ENCODE results near the gene BBX.

BBX gene

DNA sequence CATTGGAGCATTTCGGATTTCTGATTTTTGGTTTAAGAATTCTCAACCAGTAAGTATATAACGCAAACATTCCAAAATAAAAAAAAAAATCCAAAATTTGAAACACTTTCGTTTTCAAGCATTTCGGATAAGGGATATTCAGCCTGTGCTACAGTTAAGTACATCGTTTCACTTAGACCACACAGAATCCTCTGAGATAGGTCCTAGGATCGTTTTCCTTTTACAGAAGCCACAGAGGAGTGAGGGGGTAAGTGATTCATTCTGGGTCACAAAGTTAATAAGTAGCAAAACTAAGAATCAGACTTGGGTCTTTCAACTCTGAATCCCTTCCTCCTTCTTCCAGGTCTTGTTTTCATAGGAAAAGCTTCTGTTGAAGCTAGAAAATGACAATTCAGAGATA is 249.3 kb downstream of the BBX start:
- WGBS, 2 donors (ENCODE audit: extremely low coverage in 2 of 2, insufficient read length in 2 of 2, insufficient replicate concordance in 1 of 2), result no CpG with 5 or more reads among the region's 6 CpGs
- Histone ChIP-seq H2AK5ac (ENCODE audit: low read depth, low read length) (no peak overlapping the region), H3K4me1 (ENCODE audit: control insufficient read depth in 2 of 2, insufficient read depth in 1 of 2, low read depth in 1 of 2, low read length in 2 of 2) (no peaks in the 10 kb centered on the region), H3K18ac (ENCODE audit: low read length) (no peak overlapping the region), H3K79me1 (ENCODE audit: low read depth, low read length) (no peaks in the 10 kb centered on the region), H3K23ac (ENCODE audit: low read depth, low read length, poor library complexity) (no peak overlapping the region), H2BK5ac (ENCODE audit: low read length) (no peak overlapping the region), H3K27me3 (ENCODE audit: control insufficient read depth in 3 of 3, insufficient read depth in 3 of 3, low read depth in 1 of 3, low read length in 3 of 3) (no peaks in the 10 kb centered on the region), H3K4me3 (ENCODE audit: low read length in 2 of 2) (no peak overlapping the region), H3K4ac (ENCODE audit: low read length) (no peak overlapping the region), H3K27ac (replicated peaks; ENCODE audit: low read length) (no peak overlapping the region), H4K91ac (ENCODE audit: low read depth, low read length, poor library complexity) (no peak overlapping the region), H3K36me3 (replicated peaks in 1 of 2; ENCODE audit: control insufficient read depth in 2 of 2, insufficient read depth in 2 of 2, low read length in 2 of 2) (peaks cover 3 to 28% of the 10 kb centered on the region in 2 donors), H4K8ac (ENCODE audit: low read depth, low read length) (no peak overlapping the region), H3K4me2 (ENCODE audit: insufficient read depth, low read length, poor library complexity, severe bottlenecking) (no peak overlapping the region), H2BK120ac (ENCODE audit: low read depth, low read length) (no peak overlapping the region), H3K9ac (ENCODE audit: low read depth, low read length, poor library complexity) (no peak overlapping the region), H3K9me3 (replicated peaks in 1 of 2; ENCODE audit: control insufficient read depth in 2 of 2, insufficient read depth in 1 of 2, low read depth in 1 of 2, low read length in 2 of 2) (no peaks in the 10 kb centered on the region), H2BK12ac (ENCODE audit: low read length) (no peak overlapping the region), H2AFZ (ENCODE audit: low read length) (no peak overlapping the region), H3K14ac (ENCODE audit: low read length) (no peak overlapping the region), H2BK15ac (ENCODE audit: low read length) (no peak overlapping the region)
- no peak for DNase-seq (ENCODE audit: low spot score)

DNA sequence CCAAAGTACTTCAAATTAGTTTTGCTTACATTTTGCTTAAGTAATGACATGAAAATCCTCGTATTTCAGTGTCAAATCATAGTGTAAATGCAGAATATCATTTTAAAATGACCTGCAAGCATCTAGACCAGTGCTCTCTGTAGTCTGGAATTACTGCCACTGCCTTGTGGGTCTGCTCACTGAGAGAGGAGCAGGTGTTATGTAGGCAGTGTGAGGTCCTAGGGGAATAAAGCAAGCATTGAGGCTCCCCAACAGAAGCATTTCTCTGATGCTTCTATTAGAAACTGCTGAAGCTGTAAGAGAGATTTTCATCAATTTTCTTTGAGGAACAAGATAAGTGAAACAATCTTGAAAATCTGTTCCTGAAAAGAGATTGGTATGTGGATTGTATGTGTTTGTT is 253.2 kb downstream of the BBX start:
- H3K4ac ChIP-seq (ENCODE audit: low read length), result no peak overlapping the region
- H2AFZ ChIP-seq (ENCODE audit: low read length), result no peak overlapping the region
- H2BK5ac ChIP-seq (ENCODE audit: low read length), result no peak overlapping the region
- H2AK5ac ChIP-seq (ENCODE audit: low read depth, low read length), result no peak overlapping the region
- no peak overlapping the region for H3K4me2 ChIP-seq (ENCODE audit: insufficient read depth, low read length, poor library complexity, severe bottlenecking)
- H3K79me1 ChIP-seq (ENCODE audit: low read depth, low read length), result no peaks in the 10 kb centered on the region
- no peak overlapping the region for H3K14ac ChIP-seq (ENCODE audit: low read length)
- H4K8ac ChIP-seq (ENCODE audit: low read depth, low read length), result no peak overlapping the region
- no peaks in the 10 kb centered on the region for H3K27me3 ChIP-seq (ENCODE audit: control insufficient read depth in 3 of 3, insufficient read depth in 3 of 3, low read depth in 1 of 3, low read length in 3 of 3)
- H2BK12ac ChIP-seq (ENCODE audit: low read length), result no peak overlapping the region
- no peaks in the 10 kb centered on the region for H3K9me3 ChIP-seq (replicated peaks in 1 of 2; ENCODE audit: control insufficient read depth in 2 of 2, insufficient read depth in 1 of 2, low read depth in 1 of 2, low read length in 2 of 2)
- no peak overlapping the region for H3K27ac ChIP-seq (replicated peaks; ENCODE audit: low read length)
- WGBS, 2 donors (ENCODE audit: extremely low coverage in 2 of 2, insufficient read length in 2 of 2, insufficient replicate concordance in 1 of 2), result no CpG with 5 or more reads among the region's 1 CpG
- DNase-seq (ENCODE audit: low spot score), result no peak
- H3K23ac ChIP-seq (ENCODE audit: low read depth, low read length, poor library complexity), result no peak overlapping the region
- H4K91ac ChIP-seq (ENCODE audit: low read depth, low read length, poor library complexity), result no peak overlapping the region
- H2BK120ac ChIP-seq (ENCODE audit: low read depth, low read length), result no peak overlapping the region
- no peak overlapping the region for H3K18ac ChIP-seq (ENCODE audit: low read length)
- peaks cover 5 to 62% of the 10 kb centered on the region in 2 donors for H3K36me3 ChIP-seq (replicated peaks in 1 of 2; ENCODE audit: control insufficient read depth in 2 of 2, insufficient read depth in 2 of 2, low read length in 2 of 2)
- H3K9ac ChIP-seq (ENCODE audit: low read depth, low read length, poor library complexity), result no peak overlapping the region
- no peak overlapping the region for H3K4me3 ChIP-seq (ENCODE audit: low read length in 2 of 2)
- no peak overlapping the region for H2BK15ac ChIP-seq (ENCODE audit: low read length)
- H3K4me1 ChIP-seq (ENCODE audit: control insufficient read depth in 2 of 2, insufficient read depth in 1 of 2, low read depth in 1 of 2, low read length in 2 of 2), result no peaks in the 10 kb centered on the region

DNA sequence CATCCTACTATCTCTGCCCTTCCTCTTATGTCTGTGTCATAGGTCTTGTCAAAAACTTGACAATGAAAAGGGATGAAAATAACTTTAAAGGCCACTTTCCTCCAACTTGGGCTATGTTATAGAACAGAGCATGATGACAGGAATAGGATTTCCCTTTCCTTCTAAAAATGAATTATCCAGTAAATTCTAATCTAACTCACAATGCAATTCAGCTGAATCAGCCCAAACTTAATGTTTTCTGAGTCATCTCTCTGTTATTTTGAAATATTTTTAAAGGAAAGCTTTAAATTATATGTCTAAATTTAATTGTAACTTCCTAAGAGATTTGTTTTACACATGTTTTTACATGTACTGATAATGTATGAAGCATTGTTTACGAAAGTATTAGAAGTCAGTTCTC is 258.5 kb downstream of the BBX start:
- Histone ChIP-seq H3K18ac (ENCODE audit: low read length) (no peak overlapping the region), H3K14ac (ENCODE audit: low read length) (no peak overlapping the region), H3K4me1 (ENCODE audit: control insufficient read depth in 2 of 2, insufficient read depth in 1 of 2, low read depth in 1 of 2, low read length in 2 of 2) (no peaks in the 10 kb centered on the region), H3K4ac (ENCODE audit: low read length) (no peak overlapping the region), H2BK15ac (ENCODE audit: low read length) (no peak overlapping the region), H2BK120ac (ENCODE audit: low read depth, low read length) (no peak overlapping the region), H3K36me3 (replicated peaks in 1 of 2; ENCODE audit: control insufficient read depth in 2 of 2, insufficient read depth in 2 of 2, low read length in 2 of 2) (peaks cover 5 to 76% of the 10 kb centered on the region in 2 donors), H2BK12ac (ENCODE audit: low read length) (no peak overlapping the region), H3K79me1 (ENCODE audit: low read depth, low read length) (no peaks in the 10 kb centered on the region), H2AFZ (ENCODE audit: low read length) (no peak overlapping the region), H3K27me3 (ENCODE audit: control insufficient read depth in 3 of 3, insufficient read depth in 3 of 3, low read depth in 1 of 3, low read length in 3 of 3) (no peaks in the 10 kb centered on the region), H3K27ac (replicated peaks; ENCODE audit: low read length) (no peak overlapping the region), H4K91ac (ENCODE audit: low read depth, low read length, poor library complexity) (no peak overlapping the region), H2BK5ac (ENCODE audit: low read length) (no peak overlapping the region), H3K9ac (ENCODE audit: low read depth, low read length, poor library complexity) (no peak overlapping the region), H3K9me3 (replicated peaks in 1 of 2; ENCODE audit: control insufficient read depth in 2 of 2, insufficient read depth in 1 of 2, low read depth in 1 of 2, low read length in 2 of 2) (no peaks in the 10 kb centered on the region), H3K4me3 (ENCODE audit: low read length in 2 of 2) (no peak overlapping the region), H4K8ac (ENCODE audit: low read depth, low read length) (no peak overlapping the region), H2AK5ac (ENCODE audit: low read depth, low read length) (no peak overlapping the region), H3K4me2 (ENCODE audit: insufficient read depth, low read length, poor library complexity, severe bottlenecking) (no peak overlapping the region), H3K23ac (ENCODE audit: low read depth, low read length, poor library complexity) (no peak overlapping the region)
- no peak for DNase-seq (ENCODE audit: low spot score)
- WGBS, 2 donors (ENCODE audit: extremely low coverage in 2 of 2, insufficient read length in 2 of 2, insufficient replicate concordance in 1 of 2), result no CpG with 5 or more reads among the region's 1 CpG

DNA sequence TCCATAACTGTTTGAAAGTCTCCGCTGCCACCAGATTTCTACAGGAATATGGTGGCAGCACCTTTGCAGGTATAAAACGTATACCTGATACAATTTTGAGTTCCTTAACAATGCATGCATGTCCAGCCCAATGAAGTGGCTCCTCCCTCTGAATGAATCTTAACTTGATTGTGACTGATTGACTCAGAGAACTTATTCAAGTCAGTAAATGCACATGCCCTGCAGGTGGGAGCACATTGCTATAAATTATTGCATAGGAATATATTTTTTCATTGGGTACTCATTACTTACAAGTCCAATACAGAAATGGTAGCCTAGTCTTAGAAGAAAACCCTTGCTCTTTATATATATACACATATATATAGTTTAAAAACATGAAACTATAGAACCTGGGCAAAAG is 259.3 kb downstream of the BBX start:
- Histone ChIP-seq H3K79me1 (ENCODE audit: low read depth, low read length) (no peaks in the 10 kb centered on the region), H2AK5ac (ENCODE audit: low read depth, low read length) (no peak overlapping the region), H2BK5ac (ENCODE audit: low read length) (no peak overlapping the region), H4K91ac (ENCODE audit: low read depth, low read length, poor library complexity) (no peak overlapping the region), H3K18ac (ENCODE audit: low read length) (no peak overlapping the region), H3K4me3 (ENCODE audit: low read length in 2 of 2) (no peak overlapping the region), H3K14ac (ENCODE audit: low read length) (no peak overlapping the region), H2BK120ac (ENCODE audit: low read depth, low read length) (no peak overlapping the region), H3K4me2 (ENCODE audit: insufficient read depth, low read length, poor library complexity, severe bottlenecking) (no peak overlapping the region), H3K27me3 (ENCODE audit: control insufficient read depth in 3 of 3, insufficient read depth in 3 of 3, low read depth in 1 of 3, low read length in 3 of 3) (no peaks in the 10 kb centered on the region), H3K4ac (ENCODE audit: low read length) (no peak overlapping the region), H3K9me3 (replicated peaks in 1 of 2; ENCODE audit: control insufficient read depth in 2 of 2, insufficient read depth in 1 of 2, low read depth in 1 of 2, low read length in 2 of 2) (no peaks in the 10 kb centered on the region), H4K8ac (ENCODE audit: low read depth, low read length) (no peak overlapping the region), H2BK12ac (ENCODE audit: low read length) (no peak overlapping the region), H3K36me3 (replicated peaks in 1 of 2; ENCODE audit: control insufficient read depth in 2 of 2, insufficient read depth in 2 of 2, low read length in 2 of 2) (peaks cover 5 to 72% of the 10 kb centered on the region in 2 donors), H2BK15ac (ENCODE audit: low read length) (no peak overlapping the region), H3K9ac (ENCODE audit: low read depth, low read length, poor library complexity) (no peak overlapping the region), H2AFZ (ENCODE audit: low read length) (no peak overlapping the region), H3K4me1 (ENCODE audit: control insufficient read depth in 2 of 2, insufficient read depth in 1 of 2, low read depth in 1 of 2, low read length in 2 of 2) (no peaks in the 10 kb centered on the region), H3K27ac (replicated peaks; ENCODE audit: low read length) (no peak overlapping the region), H3K23ac (ENCODE audit: low read depth, low read length, poor library complexity) (no peak overlapping the region)
- WGBS, 2 donors (ENCODE audit: extremely low coverage in 2 of 2, insufficient read length in 2 of 2, insufficient replicate concordance in 1 of 2), result no CpG with 5 or more reads among the region's 2 CpGs
- DNase-seq (ENCODE audit: low spot score), result no peak
